Bronchial epithelial cell (primary cell): ENCODE measurements around the gene FOXO3. TPM values are rescaled to one million over a fixed set of nuclear protein-coding genes. Genes with fewer than 3 reads are reported as not detected.

Experiments used
- DNase-seq: peaks from one replicate; pipeline ENCODE4 v3.0.0-alpha.2; 2010; ENCODE audit warnings: low read depth
- FAIRE-seq: peaks from 2 replicates; lab custom pipeline; 2011; peaks lifted over from hg19 to GRCh38; lab: Jason Lieb, UNC
- H3K27me3 ChIP-seq: 2 replicates; pipeline ENCODE4 v1.5.1; 2011; ENCODE audit warnings: low read length; ENCODE audit not compliant: control insufficient read depth, insufficient read depth
- H3K36me3 ChIP-seq: 2 replicates; pipeline ENCODE4 v1.5.1; 2011; ENCODE audit warnings: low read length; ENCODE audit not compliant: control insufficient read depth, insufficient read depth
- H3K4me3 ChIP-seq: 2 replicates; pipeline ENCODE4 v1.5.1; 2011; ENCODE audit warnings: mild to moderate bottlenecking, low read depth, low read length, control low read depth
- total RNA-seq: library from RNA; depleted of rRNA; stranded (reverse); fragments of >200 nt; gene quantifications from 2 replicates; pipeline ENCODE4 v1.2.1, GENCODE V29; 2014
- TF ChIP-seq, protein P1 (sequence below): IDR thresholded peaks from 2 replicates; pipeline ENCODE4 v1.5.1; 2011; ENCODE audit warnings: mild to moderate bottlenecking, moderate library complexity, low read length, control low read depth, inconsistent platforms; ENCODE audit not compliant: insufficient read depth, severe bottlenecking

Gene FOXO3
- total RNA-seq, 1 donor from 2014 or later, result 28.7 TPM

GRCh38 chr6:108562503-108562993 lies 1.8 kb downstream of the FOXO3 start:
- Histone ChIP-seq H3K27me3 (no peaks in the 10 kb centered on the region), H3K4me3 (peak overlapping the region; percentile 55), H3K36me3 (peaks cover 10% of the 10 kb centered on the region)
- TF ChIP-seq, protein P1, sequence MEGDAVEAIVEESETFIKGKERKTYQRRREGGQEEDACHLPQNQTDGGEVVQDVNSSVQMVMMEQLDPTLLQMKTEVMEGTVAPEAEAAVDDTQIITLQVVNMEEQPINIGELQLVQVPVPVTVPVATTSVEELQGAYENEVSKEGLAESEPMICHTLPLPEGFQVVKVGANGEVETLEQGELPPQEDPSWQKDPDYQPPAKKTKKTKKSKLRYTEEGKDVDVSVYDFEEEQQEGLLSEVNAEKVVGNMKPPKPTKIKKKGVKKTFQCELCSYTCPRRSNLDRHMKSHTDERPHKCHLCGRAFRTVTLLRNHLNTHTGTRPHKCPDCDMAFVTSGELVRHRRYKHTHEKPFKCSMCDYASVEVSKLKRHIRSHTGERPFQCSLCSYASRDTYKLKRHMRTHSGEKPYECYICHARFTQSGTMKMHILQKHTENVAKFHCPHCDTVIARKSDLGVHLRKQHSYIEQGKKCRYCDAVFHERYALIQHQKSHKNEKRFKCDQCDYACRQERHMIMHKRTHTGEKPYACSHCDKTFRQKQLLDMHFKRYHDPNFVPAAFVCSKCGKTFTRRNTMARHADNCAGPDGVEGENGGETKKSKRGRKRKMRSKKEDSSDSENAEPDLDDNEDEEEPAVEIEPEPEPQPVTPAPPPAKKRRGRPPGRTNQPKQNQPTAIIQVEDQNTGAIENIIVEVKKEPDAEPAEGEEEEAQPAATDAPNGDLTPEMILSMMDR, result no peak
- no peak for FAIRE-seq
- peak; percentile 90 for DNase-seq

GRCh38 chr6:108563292-108563691 lies 2.6 kb downstream of the FOXO3 start:
- peak overlapping the region; percentile 55 for H3K4me3 ChIP-seq
- H3K27me3 ChIP-seq, result no peaks in the 10 kb centered on the region
- DNase-seq, result no peak
- no peak for FAIRE-seq
- TF ChIP-seq, protein P1, result no peak
- peaks cover 14% of the 10 kb centered on the region for H3K36me3 ChIP-seq

DNA sequence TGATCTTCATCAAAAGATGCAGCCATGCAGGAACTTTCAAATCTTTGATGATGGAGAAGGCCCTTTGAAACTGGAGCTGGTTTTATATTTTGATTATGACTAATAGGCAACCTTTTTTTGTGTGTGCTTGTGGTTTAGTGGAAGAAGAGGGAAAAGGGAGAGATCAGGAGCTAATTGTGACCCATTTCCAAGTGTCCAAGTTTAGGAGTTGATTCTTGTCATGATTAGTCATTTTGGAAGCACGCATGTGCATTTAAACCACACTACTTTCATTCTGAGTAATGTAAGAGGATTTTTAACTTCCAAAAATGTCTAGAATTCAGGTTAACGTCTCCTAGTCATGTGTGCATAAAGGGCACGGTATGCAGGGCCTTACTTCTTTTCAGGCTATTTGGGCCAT lies 3.5 kb downstream of the FOXO3 start:
- Histone ChIP-seq H3K4me3 (no peak overlapping the region), H3K27me3 (no peaks in the 10 kb centered on the region), H3K36me3 (peaks cover 16% of the 10 kb centered on the region)
- FAIRE-seq (no peak), DNase-seq (peak; percentile 95)
- TF ChIP-seq, protein P1, result no peak

DNA sequence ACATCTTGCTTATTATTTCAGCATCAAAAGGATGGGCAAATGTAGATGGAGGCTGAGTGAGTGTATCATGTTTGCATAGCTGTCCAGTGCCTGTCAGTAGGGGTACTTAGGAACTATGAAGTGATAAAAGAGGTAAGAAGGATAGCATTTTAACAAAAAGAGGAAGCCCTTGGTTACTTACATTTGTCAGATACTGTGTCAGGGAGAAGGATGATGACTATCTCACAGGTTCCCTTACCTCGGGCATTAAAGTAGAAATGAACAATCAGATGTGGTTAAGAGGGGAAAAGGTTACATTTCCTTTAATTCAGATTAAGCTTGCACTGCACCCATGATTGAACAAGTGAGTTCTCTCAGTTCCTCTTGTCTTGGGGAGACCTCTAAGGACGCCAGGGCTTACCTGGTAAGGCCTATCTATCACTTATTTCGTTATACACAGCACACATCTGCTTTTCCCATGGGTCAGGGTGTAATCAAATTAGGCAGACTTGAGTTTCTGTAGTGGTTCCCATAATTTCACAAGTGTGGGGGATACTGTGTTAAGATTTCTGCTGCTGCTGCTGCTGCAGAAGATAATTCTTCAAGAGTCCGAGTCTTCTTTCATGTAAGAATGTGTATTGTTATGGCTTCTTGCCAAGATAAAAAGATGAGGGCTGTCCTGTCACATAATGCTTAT lies 4.5 kb downstream of the FOXO3 start:
- TF ChIP-seq, protein P1, result no peak
- DNase-seq (peak; percentile 65), FAIRE-seq (no peak)
- H3K36me3 ChIP-seq, result peaks cover 19% of the 10 kb centered on the region
- H3K4me3 ChIP-seq, result no peak overlapping the region
- H3K27me3 ChIP-seq, result no peaks in the 10 kb centered on the region

DNA sequence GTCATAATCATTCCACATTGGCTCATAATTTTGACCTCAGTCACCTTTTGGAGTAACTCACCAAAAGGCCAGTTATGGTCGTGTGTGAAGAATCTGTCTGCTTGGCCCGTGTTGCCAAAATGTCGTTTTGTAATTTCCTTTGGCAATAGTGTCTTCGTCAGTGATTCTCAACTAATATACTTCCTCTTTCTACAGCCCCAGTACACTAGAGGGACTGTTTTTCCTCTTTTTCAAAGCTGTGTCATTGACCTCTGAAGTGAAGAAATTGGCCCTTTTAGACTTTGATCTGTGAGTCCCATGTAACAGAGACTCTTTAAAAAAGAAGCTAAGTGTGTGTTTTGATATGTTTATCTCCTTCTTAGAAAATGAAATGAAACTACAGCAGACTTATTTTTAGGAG lies 5.2 kb downstream of the FOXO3 start:
- no peak for DNase-seq
- H3K4me3 ChIP-seq, result no peak overlapping the region
- TF ChIP-seq, protein P1, result no peak
- H3K36me3 ChIP-seq, result peaks cover 22% of the 10 kb centered on the region
- H3K27me3 ChIP-seq, result no peaks in the 10 kb centered on the region
- no peak for FAIRE-seq
